H9 (cell line): ENCODE data around the gene LAMC3. TPM values are rescaled to one million over a fixed set of nuclear protein-coding genes. Genes with fewer than 3 reads are reported as not detected.

Experiments used
- DNase-seq: peaks from one replicate; pipeline ENCODE4 v3.0.0-alpha.2; 2017
- H2AFZ ChIP-seq: one replicate; pipeline ENCODE4 v1.6.1; 2013; ENCODE audit warnings: mild to moderate bottlenecking, low read length, control low read depth, moderate library complexity
- H2AK5ac ChIP-seq: 2 replicates; pipeline ENCODE4 v1.6.1; 2013; ENCODE audit warnings: low read length, control low read depth, mixed read lengths; ENCODE audit not compliant: insufficient read length
- H2BK120ac ChIP-seq: one replicate; pipeline ENCODE4 v1.6.1; 2013; ENCODE audit warnings: low read depth, mild to moderate bottlenecking, low read length, control low read depth, inconsistent platforms; ENCODE audit not compliant: poor library complexity, severe bottlenecking
- H2BK12ac ChIP-seq: 2 replicates; pipeline ENCODE4 v1.6.1; 2013; ENCODE audit warnings: low read length, control low read depth, mixed read lengths, low read depth; ENCODE audit not compliant: insufficient read length
- H2BK15ac ChIP-seq: 2 replicates; pipeline ENCODE4 v1.6.1; 2013; ENCODE audit warnings: low read depth, low read length, control low read depth
- H2BK20ac ChIP-seq: one replicate; pipeline ENCODE4 v1.6.1; 2013; ENCODE audit warnings: low read depth, mild to moderate bottlenecking, low read length, control low read depth, inconsistent platforms; ENCODE audit not compliant: poor library complexity, severe bottlenecking
- H2BK5ac ChIP-seq: 2 replicates; pipeline ENCODE4 v1.6.1; 2013; ENCODE audit warnings: low read length, control low read depth, mixed read lengths; ENCODE audit not compliant: insufficient read length
- H3K14ac ChIP-seq: 2 replicates; pipeline ENCODE4 v1.6.1; 2013; ENCODE audit warnings: low read length, control low read depth; ENCODE audit not compliant: insufficient read depth
- H3K18ac ChIP-seq: 2 replicates; pipeline ENCODE4 v1.6.1; 2013; ENCODE audit warnings: low read depth, mild to moderate bottlenecking, mixed read lengths, low read length, control low read depth; ENCODE audit not compliant: insufficient read length
- H3K23ac ChIP-seq: 2 replicates; pipeline ENCODE4 v1.6.1; 2013; ENCODE audit warnings: low read length, control low read depth, mixed read lengths, low read depth; ENCODE audit not compliant: insufficient read length
- H3K23me2 ChIP-seq: 2 replicates; pipeline ENCODE4 v1.6.1; 2013; ENCODE audit warnings: low read depth, mild to moderate bottlenecking, mixed read lengths, low read length, control low read depth; ENCODE audit not compliant: insufficient read length, poor library complexity, severe bottlenecking
- H3K27ac ChIP-seq: 2 replicates; pipeline ENCODE4 v1.5.1; 2013; ENCODE audit warnings: low read length, control low read depth, mixed read lengths, low read depth; ENCODE audit not compliant: insufficient read length
- H3K27me3 ChIP-seq: 2 replicates; pipeline ENCODE4 v1.6.1; 2013; ENCODE audit warnings: low read length, control low read depth, inconsistent platforms; ENCODE audit not compliant: insufficient read depth
- H3K4ac ChIP-seq: 2 replicates; pipeline ENCODE4 v1.6.1; 2013; ENCODE audit warnings: low read depth, mild to moderate bottlenecking, control low read depth, inconsistent platforms, low read length, moderate library complexity
- H3K4me1 ChIP-seq: 2 replicates; pipeline ENCODE4 v1.6.1; 2013; ENCODE audit warnings: low read length, control low read depth, inconsistent platforms; ENCODE audit not compliant: insufficient read depth
- H3K4me2 ChIP-seq: 2 replicates; pipeline ENCODE4 v1.6.1; 2013; ENCODE audit warnings: low read length, control low read depth, mixed read lengths; ENCODE audit not compliant: insufficient read length, insufficient read depth
- H3K56ac ChIP-seq: 2 replicates; pipeline ENCODE4 v1.6.1; 2013; ENCODE audit warnings: low read depth, mild to moderate bottlenecking, mixed read lengths, low read length, control low read depth; ENCODE audit not compliant: insufficient read length
- H3K79me1 ChIP-seq: 2 replicates; pipeline ENCODE4 v1.6.1; 2013; ENCODE audit warnings: low read depth, mild to moderate bottlenecking, moderate library complexity, low read length, control low read depth, inconsistent platforms; ENCODE audit not compliant: insufficient read depth, poor library complexity, severe bottlenecking
- H3K79me2 ChIP-seq: 2 replicates; pipeline ENCODE4 v1.6.1; 2013; ENCODE audit warnings: low read length, control low read depth, inconsistent platforms; ENCODE audit not compliant: insufficient read depth
- H3K9ac ChIP-seq: 2 replicates; pipeline ENCODE4 v1.6.1; 2013; ENCODE audit warnings: low read length, control low read depth, mixed read lengths; ENCODE audit not compliant: insufficient read length; ENCODE audit errors: extremely low read depth
- H3K9me3 ChIP-seq: one replicate; pipeline ENCODE4 v1.6.1; 2013; ENCODE audit warnings: low read depth, low read length, inconsistent platforms; ENCODE audit not compliant: control insufficient read depth
- H3T11ph ChIP-seq: one replicate; pipeline ENCODE4 v1.6.1; 2013; ENCODE audit warnings: mild to moderate bottlenecking, low read length, control low read depth, inconsistent platforms
- H4K20me1 ChIP-seq: one replicate; pipeline ENCODE4 v1.6.1; 2013; ENCODE audit not compliant: control insufficient read depth, insufficient read length, insufficient read depth
- H4K5ac ChIP-seq: 2 replicates; pipeline ENCODE4 v1.6.1; 2013; ENCODE audit warnings: low read depth, mild to moderate bottlenecking, mixed read lengths, low read length, control low read depth; ENCODE audit not compliant: insufficient read length
- H4K8ac ChIP-seq: replicated peaks from 2 replicates; pipeline ENCODE4 v1.6.1; 2013; ENCODE audit warnings: low read length, control low read depth, mixed read lengths, low read depth; ENCODE audit not compliant: insufficient read length
- H4K91ac ChIP-seq: 2 replicates; pipeline ENCODE4 v1.6.1; 2013; ENCODE audit warnings: low read depth, mild to moderate bottlenecking, moderate library complexity, mixed read lengths, low read length, control low read depth; ENCODE audit not compliant: insufficient read length
- H3K27ac Mint-ChIP-seq, 3 experiments: 2 replicates in 2 of 3; 3 replicates in 1 of 3; pipeline ENCODE4 v1.8.0; 2020 to 2021; ENCODE audit warnings: mixed read lengths in 3 of 3, mild to moderate bottlenecking in 1 of 3, moderate library complexity in 1 of 3
- H3K27me3 Mint-ChIP-seq: 2 replicates; pipeline ENCODE4 v1.8.0; 2021; ENCODE audit warnings: low read depth, mild to moderate bottlenecking, moderate library complexity, mixed read lengths
- H3K36me3 Mint-ChIP-seq, 3 experiments: 2 replicates in 2 of 3; 3 replicates in 1 of 3; pipeline ENCODE4 v1.8.0; 2020 to 2021; ENCODE audit warnings: low read depth in 3 of 3, mixed read lengths in 3 of 3; ENCODE audit not compliant: insufficient read depth in 1 of 3
- H3K4me1 Mint-ChIP-seq, 2 experiments: 2 replicates each; pipeline ENCODE4 v1.8.0; 2020; ENCODE audit warnings: mixed read lengths in 2 of 2
- H3K4me3 Mint-ChIP-seq, 2 experiments: 2 replicates in 1 of 2; 3 replicates in 1 of 2; pipeline ENCODE4 v1.8.0; 2020 to 2021; ENCODE audit warnings: mild to moderate bottlenecking in 2 of 2, mixed read lengths in 2 of 2, moderate library complexity in 1 of 2
- H3K9me3 Mint-ChIP-seq, 2 experiments: 2 replicates in 1 of 2; 3 replicates in 1 of 2; pipeline ENCODE4 v1.8.0; 2020; ENCODE audit warnings: mild to moderate bottlenecking in 2 of 2, mixed read lengths in 2 of 2, moderate library complexity in 1 of 2
- WGBS: extraction: QIAGEN DNeasy Blood & Tissue Kit; methylation state at CpG from one replicate; pipeline ENCODE4 v1.1.7; 2013; ENCODE audit warnings: missing lambda C conversion rate, low lambda C conversion rate, mixed read lengths; ENCODE audit not compliant: insufficient read length; ENCODE audit errors: extremely low coverage; 5-methylcytosine and 5-hydroxymethylcytosine counted together
- total RNA-seq: library from RNA; stranded (reverse); gene quantifications from 2 replicates; pipeline ENCODE4 v1.2.1, GENCODE V29; 2021
- TF ChIP-seq, protein P1 (sequence below): fragments of 200-600 bp; sonication (generic); conservative IDR thresholded peaks from 3 replicates; pipeline ENCODE4 v1.8.0; 2021; ENCODE audit warnings: antibody characterized with exemption, mild to moderate bottlenecking

LAMC3 gene
- total RNA-seq, 1 experiment from 2014 or later = 21.7 TPM

GRCh38 chr9:130965680-130966079 is 43.3 kb upstream of the LAMC3 start:
- no peak overlapping the region for H3K56ac ChIP-seq
- no peak overlapping the region for H3T11ph ChIP-seq
- H3K4ac ChIP-seq = no peak overlapping the region
- no peaks in the 10 kb centered on the region for H3K23me2 ChIP-seq
- H2AK5ac ChIP-seq = no peak overlapping the region
- H2BK15ac ChIP-seq = no peak overlapping the region
- H3K9ac ChIP-seq = no peak overlapping the region
- H3K4me3 Mint-ChIP-seq = no peak overlapping the region
- no peaks in the 10 kb centered on the region for H3K36me3 Mint-ChIP-seq
- no peak overlapping the region for H3K27ac Mint-ChIP-seq
- H2BK12ac ChIP-seq = no peak overlapping the region
- H3K4me2 ChIP-seq = no peak overlapping the region
- no peak overlapping the region for H2AFZ ChIP-seq
- H3K4me1 Mint-ChIP-seq = peaks cover 0 to 1% of the 10 kb centered on the region in 2 experiments; a peak in 1 of 4 replicates
- no peaks in the 10 kb centered on the region for H4K20me1 ChIP-seq
- no peak overlapping the region for H4K8ac ChIP-seq
- no peak overlapping the region for H2BK5ac ChIP-seq
- H3K27ac ChIP-seq = no peak overlapping the region
- no peak overlapping the region for H3K23ac ChIP-seq
- H3K27me3 ChIP-seq = no peaks in the 10 kb centered on the region
- no peak overlapping the region for H3K18ac ChIP-seq
- H3K14ac ChIP-seq = no peak overlapping the region
- H3K79me1 ChIP-seq = no peaks in the 10 kb centered on the region
- no CpG with 5 or more reads among the region's 7 CpGs for WGBS
- no peaks in the 10 kb centered on the region for H3K9me3 ChIP-seq
- no peak overlapping the region for H4K91ac ChIP-seq
- TF ChIP-seq, protein P1, sequence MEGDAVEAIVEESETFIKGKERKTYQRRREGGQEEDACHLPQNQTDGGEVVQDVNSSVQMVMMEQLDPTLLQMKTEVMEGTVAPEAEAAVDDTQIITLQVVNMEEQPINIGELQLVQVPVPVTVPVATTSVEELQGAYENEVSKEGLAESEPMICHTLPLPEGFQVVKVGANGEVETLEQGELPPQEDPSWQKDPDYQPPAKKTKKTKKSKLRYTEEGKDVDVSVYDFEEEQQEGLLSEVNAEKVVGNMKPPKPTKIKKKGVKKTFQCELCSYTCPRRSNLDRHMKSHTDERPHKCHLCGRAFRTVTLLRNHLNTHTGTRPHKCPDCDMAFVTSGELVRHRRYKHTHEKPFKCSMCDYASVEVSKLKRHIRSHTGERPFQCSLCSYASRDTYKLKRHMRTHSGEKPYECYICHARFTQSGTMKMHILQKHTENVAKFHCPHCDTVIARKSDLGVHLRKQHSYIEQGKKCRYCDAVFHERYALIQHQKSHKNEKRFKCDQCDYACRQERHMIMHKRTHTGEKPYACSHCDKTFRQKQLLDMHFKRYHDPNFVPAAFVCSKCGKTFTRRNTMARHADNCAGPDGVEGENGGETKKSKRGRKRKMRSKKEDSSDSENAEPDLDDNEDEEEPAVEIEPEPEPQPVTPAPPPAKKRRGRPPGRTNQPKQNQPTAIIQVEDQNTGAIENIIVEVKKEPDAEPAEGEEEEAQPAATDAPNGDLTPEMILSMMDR = no peak
- H3K79me2 ChIP-seq = no peaks in the 10 kb centered on the region
- H4K5ac ChIP-seq = no peak overlapping the region
- H3K27me3 Mint-ChIP-seq = peaks cover 2% of the 10 kb centered on the region
- H3K9me3 Mint-ChIP-seq = no peaks in the 10 kb centered on the region
- H3K4me1 ChIP-seq = no peaks in the 10 kb centered on the region
- no peak for DNase-seq
- no peak overlapping the region for H2BK120ac ChIP-seq
- no peak overlapping the region for H2BK20ac ChIP-seq
